HepG2 (cell line): ENCODE results near the gene NF2. TPM values are rescaled to one million over a fixed set of nuclear protein-coding genes. Genes with fewer than 3 reads are reported as not detected.

Experiments used
- ARNTL ChIP-seq: sonication (generic); formaldehyde crosslinking; IDR thresholded peaks from 2 replicates; pipeline ENCODE4 v1.4.0; 2020; ENCODE audit warnings: mild to moderate bottlenecking, missing genetic modification reagents
- HDAC2 ChIP-seq: sonication (generic); formaldehyde crosslinking; IDR thresholded peaks from 2 replicates; pipeline ENCODE4 v1.4.0; 2020; ENCODE audit warnings: missing genetic modification reagents
- MAF1 ChIP-seq: sonication (generic); formaldehyde crosslinking; IDR thresholded peaks from 2 replicates; pipeline ENCODE4 v1.5.0; 2020; ENCODE audit warnings: missing genetic modification reagents, borderline replicate concordance
- MED13 ChIP-seq: sonication (generic); formaldehyde crosslinking; IDR thresholded peaks from 2 replicates; pipeline ENCODE4 v1.5.0; 2020; ENCODE audit warnings: missing genetic modification reagents
- SRSF4 ChIP-seq: fragments of 200-400 bp; formaldehyde crosslinking; IDR thresholded peaks from one replicate; pipeline ENCODE4 v1.6.1; 2018; ENCODE audit warnings: mild to moderate bottlenecking, low read depth, low read length, moderate library complexity; ENCODE audit not compliant: poor library complexity, severe bottlenecking
- XRCC5 ChIP-seq: fragments of 200-400 bp; formaldehyde crosslinking; optimal IDR thresholded peaks from 2 replicates; pipeline ENCODE3; 2017; ENCODE audit warnings: mild to moderate bottlenecking, low read length
- ZNF552 ChIP-seq: sonication (generic); formaldehyde crosslinking; IDR thresholded peaks from 2 replicates; pipeline ENCODE4 v1.9.0; 2022; ENCODE audit warnings: missing genetic modification reagents, mild to moderate bottlenecking, borderline replicate concordance
- ZNF720 ChIP-seq: sonication (generic); formaldehyde crosslinking; IDR thresholded peaks from 2 replicates; pipeline ENCODE4 v1.4.0; 2020; ENCODE audit warnings: missing genetic modification reagents
- polyA plus RNA-seq, 8 experiments: library from polyadenylated mRNA; depleted of rRNA in 3 of 8; stranded (reverse) in 7 of 8; unstranded in 1 of 8; fragments of >200 nt; fragmentation: Illumina TruSeq in 4 of 8; extraction: Trizol in 4 of 8; gene quantifications; 2 replicates each; pipeline versions ENCODE4 v1.2.1 to v1.2.3, GENCODE V29; 2011 to 2016; ENCODE audit warnings: low read depth in 4 of 8, missing spikeins in 1 of 8, mixed read lengths in 1 of 8; ENCODE audit not compliant: insufficient read depth in 1 of 8
- total RNA-seq, 5 experiments: library from RNA; depleted of rRNA; stranded (reverse); fragments of >200 nt; fragmentation: Illumina TruSeq; extraction: Trizol; gene quantifications; 2 replicates each; pipeline ENCODE4 v1.2.3, GENCODE V29; 2016; ENCODE audit warnings: low read depth in 1 of 5
- TF ChIP-seq, protein P1 (sequence below): sonication (generic); formaldehyde crosslinking; IDR thresholded peaks from 2 replicates; pipeline ENCODE4 v1.5.1; 2020; ENCODE audit warnings: mild to moderate bottlenecking, missing genetic modification reagents, moderate library complexity
- TF ChIP-seq, protein P2 (sequence below): sonication (generic); formaldehyde crosslinking; IDR thresholded peaks from 2 replicates; pipeline ENCODE4 v1.4.0; 2020; ENCODE audit warnings: missing genetic modification reagents
- TF ChIP-seq, protein P3 (sequence below): sonication (generic); formaldehyde crosslinking; conservative IDR thresholded peaks from 2 replicates; pipeline ENCODE4 v1.8.0; 2022; ENCODE audit warnings: missing genetic modification reagents
- TF ChIP-seq, protein P4 (sequence below): sonication (generic); formaldehyde crosslinking; IDR thresholded peaks from 2 replicates; pipeline ENCODE4 v1.4.0; 2020; ENCODE audit warnings: missing genetic modification reagents

NF2 gene
- total and polyA plus RNA-seq, 2 of the 13 experiments (the other 11 are each of a cell fraction or from before 2014, with no cell fraction given) = 9.3 to 33.3 TPM

DNA sequence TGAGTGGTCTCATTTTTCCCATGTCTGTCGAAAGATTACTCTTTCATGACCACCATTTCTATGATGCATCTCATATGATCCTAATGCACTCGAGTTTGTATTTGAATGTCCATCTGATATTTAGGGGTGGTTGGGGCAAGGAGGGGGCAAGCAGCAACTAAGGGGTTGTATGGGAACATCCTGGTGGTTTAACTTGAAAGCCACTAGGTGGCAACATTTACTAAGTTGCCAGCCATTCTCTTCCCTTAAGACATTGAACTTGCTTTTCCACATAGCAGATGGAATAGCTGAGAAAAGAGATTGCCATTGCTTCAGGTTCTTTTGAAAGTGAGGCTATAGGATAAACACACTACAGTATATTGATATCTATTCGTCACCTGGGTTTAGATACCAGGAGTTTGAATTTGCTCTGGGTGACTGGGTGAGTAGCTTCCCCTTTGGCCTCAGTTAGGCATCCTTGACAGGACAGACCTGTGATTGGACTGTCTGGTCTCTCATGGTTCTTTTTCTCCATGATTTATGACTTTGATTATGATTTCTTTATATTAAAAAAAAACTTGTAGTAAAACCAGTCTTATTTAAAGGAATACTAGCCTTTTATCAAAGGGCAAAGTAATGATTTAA lies 32.4 kb downstream of the NF2 start (continued):
- TF ChIP-seq, protein P1, sequence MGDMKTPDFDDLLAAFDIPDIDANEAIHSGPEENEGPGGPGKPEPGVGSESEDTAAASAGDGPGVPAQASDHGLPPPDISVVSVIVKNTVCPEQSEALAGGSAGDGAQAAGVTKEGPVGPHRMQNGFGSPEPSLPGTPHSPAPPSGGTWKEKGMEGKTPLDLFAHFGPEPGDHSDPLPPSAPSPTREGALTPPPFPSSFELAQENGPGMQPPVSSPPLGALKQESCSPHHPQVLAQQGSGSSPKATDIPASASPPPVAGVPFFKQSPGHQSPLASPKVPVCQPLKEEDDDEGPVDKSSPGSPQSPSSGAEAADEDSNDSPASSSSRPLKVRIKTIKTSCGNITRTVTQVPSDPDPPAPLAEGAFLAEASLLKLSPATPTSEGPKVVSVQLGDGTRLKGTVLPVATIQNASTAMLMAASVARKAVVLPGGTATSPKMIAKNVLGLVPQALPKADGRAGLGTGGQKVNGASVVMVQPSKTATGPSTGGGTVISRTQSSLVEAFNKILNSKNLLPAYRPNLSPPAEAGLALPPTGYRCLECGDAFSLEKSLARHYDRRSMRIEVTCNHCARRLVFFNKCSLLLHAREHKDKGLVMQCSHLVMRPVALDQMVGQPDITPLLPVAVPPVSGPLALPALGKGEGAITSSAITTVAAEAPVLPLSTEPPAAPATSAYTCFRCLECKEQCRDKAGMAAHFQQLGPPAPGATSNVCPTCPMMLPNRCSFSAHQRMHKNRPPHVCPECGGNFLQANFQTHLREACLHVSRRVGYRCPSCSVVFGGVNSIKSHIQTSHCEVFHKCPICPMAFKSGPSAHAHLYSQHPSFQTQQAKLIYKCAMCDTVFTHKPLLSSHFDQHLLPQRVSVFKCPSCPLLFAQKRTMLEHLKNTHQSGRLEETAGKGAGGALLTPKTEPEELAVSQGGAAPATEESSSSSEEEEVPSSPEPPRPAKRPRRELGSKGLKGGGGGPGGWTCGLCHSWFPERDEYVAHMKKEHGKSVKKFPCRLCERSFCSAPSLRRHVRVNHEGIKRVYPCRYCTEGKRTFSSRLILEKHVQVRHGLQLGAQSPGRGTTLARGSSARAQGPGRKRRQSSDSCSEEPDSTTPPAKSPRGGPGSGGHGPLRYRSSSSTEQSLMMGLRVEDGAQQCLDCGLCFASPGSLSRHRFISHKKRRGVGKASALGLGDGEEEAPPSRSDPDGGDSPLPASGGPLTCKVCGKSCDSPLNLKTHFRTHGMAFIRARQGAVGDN (CRISPR knock-in tag) = no peak
- TF ChIP-seq ZNF552 (no peak), ARNTL (CRISPR knock-in tag) (no peak), MED13 (CRISPR knock-in tag) (no peak), XRCC5 (no peak), MAF1 (CRISPR knock-in tag) (no peak), SRSF4 (no peak), HDAC2 (CRISPR knock-in tag) (no peak), ZNF720 (CRISPR knock-in tag) (no peak)
- TF ChIP-seq, protein P2, sequence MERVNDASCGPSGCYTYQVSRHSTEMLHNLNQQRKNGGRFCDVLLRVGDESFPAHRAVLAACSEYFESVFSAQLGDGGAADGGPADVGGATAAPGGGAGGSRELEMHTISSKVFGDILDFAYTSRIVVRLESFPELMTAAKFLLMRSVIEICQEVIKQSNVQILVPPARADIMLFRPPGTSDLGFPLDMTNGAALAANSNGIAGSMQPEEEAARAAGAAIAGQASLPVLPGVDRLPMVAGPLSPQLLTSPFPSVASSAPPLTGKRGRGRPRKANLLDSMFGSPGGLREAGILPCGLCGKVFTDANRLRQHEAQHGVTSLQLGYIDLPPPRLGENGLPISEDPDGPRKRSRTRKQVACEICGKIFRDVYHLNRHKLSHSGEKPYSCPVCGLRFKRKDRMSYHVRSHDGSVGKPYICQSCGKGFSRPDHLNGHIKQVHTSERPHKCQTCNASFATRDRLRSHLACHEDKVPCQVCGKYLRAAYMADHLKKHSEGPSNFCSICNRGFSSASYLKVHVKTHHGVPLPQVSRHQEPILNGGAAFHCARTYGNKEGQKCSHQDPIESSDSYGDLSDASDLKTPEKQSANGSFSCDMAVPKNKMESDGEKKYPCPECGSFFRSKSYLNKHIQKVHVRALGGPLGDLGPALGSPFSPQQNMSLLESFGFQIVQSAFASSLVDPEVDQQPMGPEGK = 0 out of 2 replicates have a peak, but pooled peaks have one; percentile 25
- TF ChIP-seq, protein P3, sequence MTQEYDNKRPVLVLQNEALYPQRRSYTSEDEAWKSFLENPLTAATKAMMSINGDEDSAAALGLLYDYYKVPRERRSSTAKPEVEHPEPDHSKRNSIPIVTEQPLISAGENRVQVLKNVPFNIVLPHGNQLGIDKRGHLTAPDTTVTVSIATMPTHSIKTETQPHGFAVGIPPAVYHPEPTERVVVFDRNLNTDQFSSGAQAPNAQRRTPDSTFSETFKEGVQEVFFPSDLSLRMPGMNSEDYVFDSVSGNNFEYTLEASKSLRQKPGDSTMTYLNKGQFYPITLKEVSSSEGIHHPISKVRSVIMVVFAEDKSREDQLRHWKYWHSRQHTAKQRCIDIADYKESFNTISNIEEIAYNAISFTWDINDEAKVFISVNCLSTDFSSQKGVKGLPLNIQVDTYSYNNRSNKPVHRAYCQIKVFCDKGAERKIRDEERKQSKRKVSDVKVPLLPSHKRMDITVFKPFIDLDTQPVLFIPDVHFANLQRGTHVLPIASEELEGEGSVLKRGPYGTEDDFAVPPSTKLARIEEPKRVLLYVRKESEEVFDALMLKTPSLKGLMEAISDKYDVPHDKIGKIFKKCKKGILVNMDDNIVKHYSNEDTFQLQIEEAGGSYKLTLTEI (CRISPR knock-in tag) = no peak
- TF ChIP-seq, protein P4, sequence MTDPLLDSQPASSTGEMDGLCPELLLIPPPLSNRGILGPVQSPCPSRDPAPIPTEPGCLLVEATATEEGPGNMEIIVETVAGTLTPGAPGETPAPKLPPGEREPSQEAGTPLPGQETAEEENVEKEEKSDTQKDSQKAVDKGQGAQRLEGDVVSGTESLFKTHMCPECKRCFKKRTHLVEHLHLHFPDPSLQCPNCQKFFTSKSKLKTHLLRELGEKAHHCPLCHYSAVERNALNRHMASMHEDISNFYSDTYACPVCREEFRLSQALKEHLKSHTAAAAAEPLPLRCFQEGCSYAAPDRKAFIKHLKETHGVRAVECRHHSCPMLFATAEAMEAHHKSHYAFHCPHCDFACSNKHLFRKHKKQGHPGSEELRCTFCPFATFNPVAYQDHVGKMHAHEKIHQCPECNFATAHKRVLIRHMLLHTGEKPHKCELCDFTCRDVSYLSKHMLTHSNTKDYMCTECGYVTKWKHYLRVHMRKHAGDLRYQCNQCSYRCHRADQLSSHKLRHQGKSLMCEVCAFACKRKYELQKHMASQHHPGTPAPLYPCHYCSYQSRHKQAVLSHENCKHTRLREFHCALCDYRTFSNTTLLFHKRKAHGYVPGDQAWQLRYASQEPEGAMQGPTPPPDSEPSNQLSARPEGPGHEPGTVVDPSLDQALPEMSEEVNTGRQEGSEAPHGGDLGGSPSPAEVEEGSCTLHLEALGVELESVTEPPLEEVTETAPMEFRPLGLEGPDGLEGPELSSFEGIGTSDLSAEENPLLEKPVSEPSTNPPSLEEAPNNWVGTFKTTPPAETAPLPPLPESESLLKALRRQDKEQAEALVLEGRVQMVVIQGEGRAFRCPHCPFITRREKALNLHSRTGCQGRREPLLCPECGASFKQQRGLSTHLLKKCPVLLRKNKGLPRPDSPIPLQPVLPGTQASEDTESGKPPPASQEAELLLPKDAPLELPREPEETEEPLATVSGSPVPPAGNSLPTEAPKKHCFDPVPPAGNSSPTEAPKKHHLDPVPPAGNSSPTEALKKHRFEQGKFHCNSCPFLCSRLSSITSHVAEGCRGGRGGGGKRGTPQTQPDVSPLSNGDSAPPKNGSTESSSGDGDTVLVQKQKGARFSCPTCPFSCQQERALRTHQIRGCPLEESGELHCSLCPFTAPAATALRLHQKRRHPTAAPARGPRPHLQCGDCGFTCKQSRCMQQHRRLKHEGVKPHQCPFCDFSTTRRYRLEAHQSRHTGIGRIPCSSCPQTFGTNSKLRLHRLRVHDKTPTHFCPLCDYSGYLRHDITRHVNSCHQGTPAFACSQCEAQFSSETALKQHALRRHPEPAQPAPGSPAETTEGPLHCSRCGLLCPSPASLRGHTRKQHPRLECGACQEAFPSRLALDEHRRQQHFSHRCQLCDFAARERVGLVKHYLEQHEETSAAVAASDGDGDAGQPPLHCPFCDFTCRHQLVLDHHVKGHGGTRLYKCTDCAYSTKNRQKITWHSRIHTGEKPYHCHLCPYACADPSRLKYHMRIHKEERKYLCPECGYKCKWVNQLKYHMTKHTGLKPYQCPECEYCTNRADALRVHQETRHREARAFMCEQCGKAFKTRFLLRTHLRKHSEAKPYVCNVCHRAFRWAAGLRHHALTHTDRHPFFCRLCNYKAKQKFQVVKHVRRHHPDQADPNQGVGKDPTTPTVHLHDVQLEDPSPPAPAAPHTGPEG (CRISPR knock-in tag) = no peak
